ENCODE results near the gene PNLIP.

The PNLIP gene

DNA sequence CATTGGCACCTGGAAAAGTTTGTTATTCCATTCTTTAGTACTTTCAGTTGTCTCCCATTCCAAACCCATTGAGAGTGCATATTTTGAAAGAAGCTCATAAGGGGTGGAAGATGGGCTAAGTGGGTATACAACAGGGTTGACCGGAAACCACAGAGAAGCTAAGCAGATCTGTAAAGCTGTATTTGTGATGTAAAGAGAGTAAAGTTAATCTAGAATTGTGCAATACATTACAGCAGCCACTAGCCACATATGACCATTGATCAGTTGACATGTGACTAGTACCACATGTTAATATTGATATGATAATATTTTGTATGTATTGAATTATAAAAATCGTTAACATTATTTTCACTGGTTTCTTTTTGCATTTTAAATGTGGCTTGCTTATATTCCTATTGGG, 4.9 kb upstream of the PNLIP start:
- Histone ChIP-seq H3K27ac (ENCODE audit: low read length) (no peak overlapping the region), H3K27me3 (ENCODE audit: control insufficient read depth, insufficient read depth, low read length) (no peaks in the 10 kb centered on the region), H3K4me1 (ENCODE audit: control insufficient read depth, insufficient read depth, low read length) (no peaks in the 10 kb centered on the region), H3K36me3 (ENCODE audit: control insufficient read depth, insufficient read depth, low read length) (no peaks in the 10 kb centered on the region), H3K4me3 (ENCODE audit: low read length) (no peak overlapping the region), H3K9me3 (ENCODE audit: control insufficient read depth, insufficient read depth, low read length) (no peaks in the 10 kb centered on the region)
- no peak for DNase-seq (ENCODE audit: low read depth, low spot score)
- WGBS (ENCODE audit: insufficient coverage, insufficient read length): 100% methylated on average over 1 of the region's 2 CpGs

DNA sequence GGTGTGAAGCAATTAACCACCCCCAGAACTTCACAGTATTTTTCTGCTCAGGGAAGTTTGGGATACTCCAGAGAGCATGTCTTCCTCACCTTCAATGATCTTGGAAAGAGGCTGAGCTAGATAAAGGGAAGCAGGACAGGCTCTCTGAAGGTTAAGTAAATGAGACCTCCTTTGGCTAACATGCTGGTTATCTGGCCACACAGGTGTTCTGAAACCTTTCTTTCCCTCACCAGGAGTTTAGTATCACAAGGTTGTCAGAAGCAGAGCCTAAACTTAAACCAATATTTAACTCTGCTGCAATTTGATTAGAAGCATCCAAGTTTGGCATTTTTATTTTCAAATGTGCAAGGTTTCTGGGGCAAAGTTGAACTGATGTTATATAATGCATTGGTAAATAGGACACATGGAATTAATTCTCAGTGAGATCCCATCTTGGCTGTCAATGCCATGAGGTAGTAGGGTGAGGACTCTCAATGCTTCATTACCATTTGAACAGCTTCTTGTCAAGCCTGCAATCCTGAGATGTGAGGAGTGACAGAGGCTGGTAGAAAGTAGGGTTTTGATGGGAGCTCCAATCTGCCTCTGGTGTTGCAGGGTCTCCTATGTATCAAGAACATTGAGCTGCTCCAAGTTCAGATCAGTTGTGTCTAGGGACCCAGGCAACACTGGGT, 3.6 kb upstream of the PNLIP start:
- H3K9me3 ChIP-seq (ENCODE audit: control insufficient read depth, insufficient read depth, low read length): no peaks in the 10 kb centered on the region
- H3K4me3 ChIP-seq (ENCODE audit: low read length): no peak overlapping the region
- no peaks in the 10 kb centered on the region for H3K27me3 ChIP-seq (ENCODE audit: control insufficient read depth, insufficient read depth, low read length)
- no peaks in the 10 kb centered on the region for H3K36me3 ChIP-seq (ENCODE audit: control insufficient read depth, insufficient read depth, low read length)
- no peaks in the 10 kb centered on the region for H3K4me1 ChIP-seq (ENCODE audit: control insufficient read depth, insufficient read depth, low read length)
- no peak for DNase-seq (ENCODE audit: low read depth, low spot score)
- no peak overlapping the region for H3K27ac ChIP-seq (ENCODE audit: low read length)

DNA sequence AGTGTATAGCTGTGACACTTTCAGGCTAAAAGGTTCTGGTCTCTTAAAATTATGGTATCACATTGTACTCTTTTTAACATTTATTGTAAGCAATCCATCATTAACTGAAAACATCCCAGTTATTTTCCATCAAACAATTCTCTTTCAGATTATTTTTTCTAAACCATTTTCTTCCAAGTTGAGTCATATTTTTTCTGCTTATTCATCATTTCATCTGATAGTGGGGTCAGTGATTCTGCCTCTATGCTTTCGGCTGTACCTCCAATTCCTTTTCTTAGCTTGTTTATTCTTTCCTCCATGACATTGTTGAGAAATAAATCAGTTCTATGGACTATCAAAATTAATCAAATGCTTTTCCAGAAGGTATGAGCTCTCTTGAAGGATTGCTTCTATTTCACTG, 609 bp upstream of the PNLIP start:
- Histone ChIP-seq H3K4me3 (ENCODE audit: low read length) (no peak overlapping the region), H3K27me3 (ENCODE audit: control insufficient read depth, insufficient read depth, low read length) (no peaks in the 10 kb centered on the region), H3K27ac (ENCODE audit: low read length) (no peak overlapping the region), H3K36me3 (ENCODE audit: control insufficient read depth, insufficient read depth, low read length) (no peaks in the 10 kb centered on the region), H3K9me3 (ENCODE audit: control insufficient read depth, insufficient read depth, low read length) (no peaks in the 10 kb centered on the region), H3K4me1 (ENCODE audit: control insufficient read depth, insufficient read depth, low read length) (no peaks in the 10 kb centered on the region)
- DNase-seq (ENCODE audit: low read depth, low spot score): no peak
- WGBS (ENCODE audit: insufficient coverage, insufficient read length): no CpG with 5 or more reads among the region's 1 CpG

DNA sequence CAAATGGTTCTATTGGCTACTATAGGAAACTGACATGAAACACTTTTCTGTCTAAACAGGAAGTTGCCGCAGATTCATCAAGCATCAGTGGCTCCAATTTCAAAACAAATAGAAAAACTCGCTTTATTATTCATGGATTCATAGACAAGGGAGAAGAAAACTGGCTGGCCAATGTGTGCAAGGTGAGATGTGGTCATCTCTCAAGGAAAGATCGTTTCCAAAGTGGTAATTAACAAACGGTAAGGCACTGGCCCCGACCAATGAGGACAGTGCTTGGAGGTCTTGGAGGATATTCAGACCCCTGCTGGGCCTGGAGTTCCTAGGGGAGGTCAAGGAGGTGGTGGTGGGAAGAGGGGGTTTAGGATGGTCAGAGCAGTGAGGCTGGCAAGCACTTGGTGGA, 2.6 kb downstream of the PNLIP start:
- H3K27me3 ChIP-seq (ENCODE audit: control insufficient read depth, insufficient read depth, low read length): no peaks in the 10 kb centered on the region
- H3K27ac ChIP-seq (ENCODE audit: low read length): no peak overlapping the region
- H3K4me1 ChIP-seq (ENCODE audit: control insufficient read depth, insufficient read depth, low read length): no peaks in the 10 kb centered on the region
- no peaks in the 10 kb centered on the region for H3K9me3 ChIP-seq (ENCODE audit: control insufficient read depth, insufficient read depth, low read length)
- no peaks in the 10 kb centered on the region for H3K36me3 ChIP-seq (ENCODE audit: control insufficient read depth, insufficient read depth, low read length)
- H3K4me3 ChIP-seq (ENCODE audit: low read length): no peak overlapping the region
- no peak for DNase-seq (ENCODE audit: low read depth, low spot score)
- no CpG with 5 or more reads among the region's 5 CpGs for WGBS (ENCODE audit: insufficient coverage, insufficient read length)

DNA sequence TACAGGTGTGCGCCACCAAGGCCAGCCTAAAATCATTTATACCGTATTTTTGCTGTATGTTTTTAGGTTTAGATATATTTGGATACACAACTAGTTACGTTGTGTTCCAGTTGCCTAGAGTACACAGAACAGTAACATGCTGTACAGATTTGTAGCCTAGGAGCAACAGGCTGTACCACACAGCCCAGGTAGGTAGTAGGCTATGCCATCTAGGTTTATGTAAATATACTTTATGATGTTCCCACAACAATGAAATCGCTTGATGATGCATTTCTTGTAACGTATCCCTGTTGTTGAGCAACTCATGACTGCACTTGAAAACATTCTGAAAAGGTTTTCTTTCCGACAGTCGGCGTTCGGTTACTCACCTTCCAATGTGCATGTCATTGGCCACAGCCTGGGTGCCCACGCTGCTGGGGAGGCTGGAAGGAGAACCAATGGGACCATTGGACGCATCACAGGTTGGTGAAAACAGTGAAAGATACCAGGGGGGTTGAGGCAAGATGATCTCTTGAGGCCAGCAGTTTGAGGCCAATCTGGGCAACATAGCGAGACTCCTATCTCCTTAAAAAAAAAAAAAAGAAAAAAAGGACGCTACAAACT, 7.7 kb downstream of the PNLIP start:
- WGBS (ENCODE audit: insufficient coverage, insufficient read length): no CpG with 5 or more reads among the region's 13 CpGs
- Histone ChIP-seq H3K36me3 (ENCODE audit: control insufficient read depth, insufficient read depth, low read length) (no peaks in the 10 kb centered on the region), H3K4me1 (ENCODE audit: control insufficient read depth, insufficient read depth, low read length) (peaks cover 2% of the 10 kb centered on the region; the same call in 1 of the 2 replicates), H3K4me3 (ENCODE audit: low read length) (no peak overlapping the region), H3K27ac (ENCODE audit: low read length) (no peak overlapping the region), H3K9me3 (ENCODE audit: control insufficient read depth, insufficient read depth, low read length) (no peaks in the 10 kb centered on the region), H3K27me3 (ENCODE audit: control insufficient read depth, insufficient read depth, low read length) (no peaks in the 10 kb centered on the region; the same call in 1 of the 2 replicates)
- DNase-seq (ENCODE audit: low read depth, low spot score): no peak

DNA sequence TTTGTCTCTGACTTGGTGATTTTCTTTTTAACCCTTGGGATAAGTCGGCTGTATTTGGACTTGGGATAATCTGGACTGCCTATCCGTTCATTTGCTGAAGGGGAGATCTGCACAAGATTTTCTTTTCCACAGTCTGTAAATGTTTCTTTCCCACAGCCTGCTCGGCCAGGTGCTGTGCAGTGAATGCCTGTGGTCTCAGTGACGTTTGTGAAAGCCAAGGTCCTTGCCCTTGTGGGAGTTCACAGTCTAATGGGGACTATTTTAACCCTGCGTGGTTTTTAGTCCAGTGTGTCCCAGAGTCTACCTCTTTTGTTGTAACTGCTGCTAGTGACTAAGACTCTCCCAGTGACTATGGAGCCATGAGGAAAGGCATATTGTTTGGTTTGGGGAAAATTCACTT, 8.9 kb downstream of the PNLIP start:
- Histone ChIP-seq H3K27me3 (ENCODE audit: control insufficient read depth, insufficient read depth, low read length) (no peaks in the 10 kb centered on the region; the same call in 1 of the 2 replicates), H3K36me3 (ENCODE audit: control insufficient read depth, insufficient read depth, low read length) (no peaks in the 10 kb centered on the region), H3K4me3 (ENCODE audit: low read length) (no peak overlapping the region), H3K27ac (ENCODE audit: low read length) (no peak overlapping the region), H3K9me3 (ENCODE audit: control insufficient read depth, insufficient read depth, low read length) (no peaks in the 10 kb centered on the region), H3K4me1 (ENCODE audit: control insufficient read depth, insufficient read depth, low read length) (peaks cover 2% of the 10 kb centered on the region; the same call in 1 of the 2 replicates)
- WGBS (ENCODE audit: insufficient coverage, insufficient read length): no CpG with 5 or more reads among the region's 5 CpGs
- no peak for DNase-seq (ENCODE audit: low read depth, low spot score)

DNA sequence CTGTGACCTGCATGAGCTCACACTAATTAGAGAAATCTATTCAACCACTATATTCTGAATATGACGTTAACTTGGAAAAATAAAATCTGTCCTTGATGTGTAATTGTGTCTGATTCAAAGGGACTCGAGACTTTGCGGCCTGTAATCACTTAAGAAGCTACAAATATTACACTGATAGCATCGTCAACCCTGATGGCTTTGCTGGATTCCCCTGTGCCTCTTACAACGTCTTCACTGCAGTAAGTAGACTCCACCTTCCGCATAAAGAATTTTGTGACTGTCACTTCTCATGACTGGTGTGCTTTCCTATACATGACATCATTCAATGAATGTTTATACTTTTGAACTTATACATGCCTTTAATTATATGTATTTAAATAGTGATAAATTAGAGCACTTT, 10.1 kb downstream of the PNLIP start:
- Histone ChIP-seq H3K27ac (ENCODE audit: low read length) (no peak overlapping the region), H3K9me3 (ENCODE audit: control insufficient read depth, insufficient read depth, low read length) (no peaks in the 10 kb centered on the region), H3K4me3 (ENCODE audit: low read length) (no peak overlapping the region), H3K27me3 (ENCODE audit: control insufficient read depth, insufficient read depth, low read length) (no peaks in the 10 kb centered on the region; the same call in 1 of the 2 replicates), H3K4me1 (ENCODE audit: control insufficient read depth, insufficient read depth, low read length) (peaks cover 2% of the 10 kb centered on the region; the same call in 1 of the 2 replicates), H3K36me3 (ENCODE audit: control insufficient read depth, insufficient read depth, low read length) (no peaks in the 10 kb centered on the region)
- WGBS (ENCODE audit: insufficient coverage, insufficient read length): no CpG with 5 or more reads among the region's 6 CpGs
- no peak for DNase-seq (ENCODE audit: low read depth, low spot score)

DNA sequence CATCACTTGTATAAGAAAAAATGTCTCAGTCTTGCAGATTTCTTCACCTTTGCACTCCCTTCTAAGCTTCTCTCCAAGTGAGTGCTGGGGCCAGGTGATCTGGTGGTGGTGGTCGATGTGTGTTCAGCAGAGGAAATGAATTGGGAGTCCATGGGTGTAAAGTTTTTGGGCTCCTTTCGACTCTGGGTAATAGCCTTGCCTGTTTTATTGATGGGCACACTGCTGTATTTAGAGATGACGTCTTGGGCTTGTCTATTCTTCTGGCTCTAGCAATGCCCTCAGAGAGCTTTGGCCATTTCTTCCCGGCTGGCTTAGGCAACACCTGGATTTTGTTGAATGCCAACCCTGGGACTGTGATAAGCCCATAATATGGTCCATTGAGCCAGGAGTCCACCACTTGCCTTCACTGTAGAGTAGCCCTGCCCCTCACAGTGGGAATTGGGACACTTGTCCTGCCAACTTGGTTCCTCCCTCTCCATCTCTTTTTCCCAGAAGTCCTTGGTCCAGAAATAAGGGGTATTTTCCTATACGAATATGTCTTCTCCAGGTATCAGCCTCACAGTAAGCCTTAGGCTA, 11.7 kb downstream of the PNLIP start:
- no peaks in the 10 kb centered on the region for H3K36me3 ChIP-seq (ENCODE audit: control insufficient read depth, insufficient read depth, low read length)
- peaks cover 2% of the 10 kb centered on the region; the same call in 1 of the 2 replicates for H3K4me1 ChIP-seq (ENCODE audit: control insufficient read depth, insufficient read depth, low read length)
- no peaks in the 10 kb centered on the region; the same call in 1 of the 2 replicates for H3K27me3 ChIP-seq (ENCODE audit: control insufficient read depth, insufficient read depth, low read length)
- DNase-seq (ENCODE audit: low read depth, low spot score): no peak
- no CpG with 5 or more reads among the region's 5 CpGs for WGBS (ENCODE audit: insufficient coverage, insufficient read length)
- H3K9me3 ChIP-seq (ENCODE audit: control insufficient read depth, insufficient read depth, low read length): no peaks in the 10 kb centered on the region
- H3K27ac ChIP-seq (ENCODE audit: low read length): no peak overlapping the region
- H3K4me3 ChIP-seq (ENCODE audit: low read length): no peak overlapping the region

DNA sequence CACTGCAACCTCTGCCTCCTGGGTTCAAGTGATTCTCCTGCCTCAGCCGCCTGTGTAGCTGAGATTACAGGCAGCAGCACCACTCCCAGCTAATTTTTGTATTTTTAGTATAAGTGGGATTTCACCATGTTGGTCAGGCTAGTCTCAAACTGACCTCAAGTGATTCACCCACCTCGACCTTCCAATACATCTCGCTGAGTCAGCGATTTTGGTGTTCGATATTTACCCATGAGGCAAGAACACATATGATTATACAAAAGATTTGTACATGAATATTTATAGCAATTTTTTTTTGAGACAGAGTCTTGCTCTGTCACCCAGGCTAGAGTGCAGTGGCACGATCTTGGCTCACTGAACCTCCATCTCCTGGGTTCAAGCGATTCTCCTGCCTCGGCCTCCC, 19.8 kb downstream of the PNLIP start:
- WGBS (ENCODE audit: insufficient coverage, insufficient read length): no CpG with 5 or more reads among the region's 8 CpGs
- Histone ChIP-seq H3K9me3 (ENCODE audit: control insufficient read depth, insufficient read depth, low read length) (no peaks in the 10 kb centered on the region), H3K27me3 (ENCODE audit: control insufficient read depth, insufficient read depth, low read length) (no peaks in the 10 kb centered on the region), H3K27ac (ENCODE audit: low read length) (no peak overlapping the region), H3K4me1 (ENCODE audit: control insufficient read depth, insufficient read depth, low read length) (no peaks in the 10 kb centered on the region), H3K36me3 (ENCODE audit: control insufficient read depth, insufficient read depth, low read length) (no peaks in the 10 kb centered on the region), H3K4me3 (ENCODE audit: low read length) (no peak overlapping the region)
- DNase-seq (ENCODE audit: low read depth, low spot score): no peak

DNA sequence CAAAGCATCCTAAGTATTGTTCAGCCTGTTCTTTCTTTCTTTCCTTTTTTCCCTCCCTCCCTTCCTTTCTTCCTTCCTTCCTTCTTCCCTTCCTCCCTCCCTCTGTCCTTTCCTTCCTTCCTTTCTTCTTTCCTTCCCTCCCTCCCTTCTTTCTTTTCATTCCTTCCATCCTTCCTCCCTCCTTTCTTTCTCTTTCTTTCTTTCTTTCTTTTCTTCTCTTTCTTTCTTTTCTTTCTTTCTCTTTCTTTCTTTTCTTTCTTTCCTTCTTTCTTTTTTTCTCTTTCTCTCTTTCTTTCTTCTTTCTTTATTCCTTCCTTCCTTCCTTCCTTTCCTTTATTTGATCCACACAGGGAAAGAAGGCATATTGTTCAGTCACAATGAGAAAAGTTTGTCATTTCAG, 21.2 kb downstream of the PNLIP start:
- H3K4me3 ChIP-seq (ENCODE audit: low read length): no peak overlapping the region
- DNase-seq (ENCODE audit: low read depth, low spot score): no peak

DNA sequence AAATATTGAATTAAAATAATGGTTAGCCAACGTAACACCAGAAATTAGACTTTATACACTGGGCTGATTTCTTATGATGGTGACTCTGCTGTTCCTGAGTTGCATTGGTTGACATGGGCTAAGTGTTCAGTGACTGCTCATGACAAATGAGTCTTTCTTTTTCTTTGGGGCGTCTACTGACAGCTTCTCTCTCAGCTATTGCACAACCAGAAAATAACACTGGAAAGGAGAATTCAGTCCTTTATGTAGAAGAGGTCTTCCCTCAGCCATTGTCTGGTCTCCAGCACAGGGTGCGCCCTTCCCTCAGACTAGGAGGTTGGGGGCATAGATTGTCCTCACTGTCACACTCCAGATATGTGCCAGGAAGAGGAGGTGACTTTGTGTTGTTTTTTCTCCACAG, 21.6 kb downstream of the PNLIP start:
- no peaks in the 10 kb centered on the region for H3K27me3 ChIP-seq (ENCODE audit: control insufficient read depth, insufficient read depth, low read length)
- no peak overlapping the region for H3K27ac ChIP-seq (ENCODE audit: low read length)
- H3K4me1 ChIP-seq (ENCODE audit: control insufficient read depth, insufficient read depth, low read length): no peaks in the 10 kb centered on the region
- WGBS (ENCODE audit: insufficient coverage, insufficient read length): no CpG with 5 or more reads among the region's 3 CpGs
- DNase-seq (ENCODE audit: low read depth, low spot score): no peak
- no peak overlapping the region for H3K4me3 ChIP-seq (ENCODE audit: low read length)
- H3K9me3 ChIP-seq (ENCODE audit: control insufficient read depth, insufficient read depth, low read length): no peaks in the 10 kb centered on the region
- no peaks in the 10 kb centered on the region for H3K36me3 ChIP-seq (ENCODE audit: control insufficient read depth, insufficient read depth, low read length)

More for the DNA sequence above, 21.2 kb downstream of the PNLIP start:
- H3K4me1 ChIP-seq (ENCODE audit: control insufficient read depth, insufficient read depth, low read length): no peaks in the 10 kb centered on the region
- no peaks in the 10 kb centered on the region for H3K27me3 ChIP-seq (ENCODE audit: control insufficient read depth, insufficient read depth, low read length)
- H3K9me3 ChIP-seq (ENCODE audit: control insufficient read depth, insufficient read depth, low read length): no peaks in the 10 kb centered on the region
- no peak overlapping the region for H3K27ac ChIP-seq (ENCODE audit: low read length)
- H3K36me3 ChIP-seq (ENCODE audit: control insufficient read depth, insufficient read depth, low read length): no peaks in the 10 kb centered on the region
